HG02763 (cell line): Measurements from ENCODE around the gene TBC1D5.
"Not testable (repeated sequence)": the region's sequence is repeated elsewhere in the genome, so short reads cannot be mapped to it uniquely, and the experiment has no call there.

Experiments used
- ATAC-seq: cut with Tn5 transposase; IDR thresholded peaks from one replicate; pipeline ENCODE4 v1.9.1; 2021; ENCODE audit warnings: mild to moderate bottlenecking, moderate library complexity; ENCODE audit not compliant: unreplicated experiment

The TBC1D5 gene

GRCh38 chr3:17372362-17373210 lies 369.8 kb downstream of the TBC1D5 start:
- no peak for ATAC-seq

GRCh38 chr3:17369973-17370372 lies 372.5 kb downstream of the TBC1D5 start:
- ATAC-seq, result no peak

- ATAC-seq, result no peak
Observed at GRCh38 chr3:17367171-17367570, 375.3 kb downstream of the TBC1D5 start.

- ATAC-seq, result no peak
Observed at GRCh38 chr3:17360991-17361390, 381.4 kb downstream of the TBC1D5 start.

- ATAC-seq, result no peak
Observed at GRCh38 chr3:17359911-17360310, 382.5 kb downstream of the TBC1D5 start.

GRCh38 chr3:17357035-17357710 lies 385.3 kb downstream of the TBC1D5 start:
- no peak for ATAC-seq

- no peak for ATAC-seq
Observed at GRCh38 chr3:17356585-17356984, 385.8 kb downstream of the TBC1D5 start.

GRCh38 chr3:17355591-17355990 lies 386.8 kb downstream of the TBC1D5 start:
- ATAC-seq, result no peak

- ATAC-seq, result no peak
Observed at GRCh38 chr3:17354341-17354740, 388.1 kb downstream of the TBC1D5 start.

GRCh38 chr3:17352620-17353019 lies 389.8 kb downstream of the TBC1D5 start:
- no peak for ATAC-seq

GRCh38 chr3:17351193-17351592 lies 391.2 kb downstream of the TBC1D5 start:
- not testable (repeated sequence) for ATAC-seq

GRCh38 chr3:17349093-17349492 lies 393.3 kb downstream of the TBC1D5 start:
- ATAC-seq, result no peak

GRCh38 chr3:17342119-17342518 lies 400.3 kb downstream of the TBC1D5 start:
- no peak for ATAC-seq

- no peak for ATAC-seq
Observed at GRCh38 chr3:17340693-17341092, 401.7 kb downstream of the TBC1D5 start.

- ATAC-seq, result no peak
Observed at GRCh38 chr3:17340261-17340660, 402.2 kb downstream of the TBC1D5 start.

- no peak for ATAC-seq
Observed at GRCh38 chr3:17339132-17339575, 403.3 kb downstream of the TBC1D5 start.

GRCh38 chr3:17336291-17336690 lies 406.1 kb downstream of the TBC1D5 start:
- ATAC-seq, result no peak

- ATAC-seq, result no peak
Observed at GRCh38 chr3:17333893-17334292, 408.5 kb downstream of the TBC1D5 start.

GRCh38 chr3:17333446-17333845 lies 409.0 kb downstream of the TBC1D5 start:
- no peak for ATAC-seq

GRCh38 chr3:17330660-17331059 lies 411.8 kb downstream of the TBC1D5 start:
- no peak for ATAC-seq

GRCh38 chr3:17329927-17330326 lies 412.5 kb downstream of the TBC1D5 start:
- ATAC-seq, result no peak

GRCh38 chr3:17322106-17322793 lies 420.2 kb downstream of the TBC1D5 start:
- peak; percentile 50 for ATAC-seq
